Stimulated activated CD4-positive, alpha-beta T cell treated with anti-CD3 and anti-CD28 coated beads, Interleukin-4, amount 100 ng/mL, for 4 hours (primary cell): ENCODE results near the gene PLEKHG4.
A peak's percentile ranks its signal among the peaks of the same experiment; 100 is the strongest.

Source experiments
- DNase-seq, 2 experiments: peaks; one replicate each; pipeline ENCODE4 v3.0.0-alpha.2; 2020

The PLEKHG4 gene

GRCh38 chr16:67279296-67280089, at the start of gene PLEKHG4:
PLEKHG4 (plus strand) TSS chr16:67279532; CDS start chr16:67280045, 513 bp downstream.
- DNase-seq: peak; percentile 78 to 81

GRCh38 chr16:67229906-67230808, 49.2 kb upstream of the PLEKHG4 start:
- no peak for DNase-seq

- DNase-seq: no peak
Observed at GRCh38 chr16:67230809-67231660, 48.3 kb upstream of the PLEKHG4 start.

- no peak for DNase-seq
Observed at GRCh38 chr16:67233596-67233995, 45.7 kb upstream of the PLEKHG4 start.

- no peak for DNase-seq
Observed at GRCh38 chr16:67234180-67234597, 45.1 kb upstream of the PLEKHG4 start.

GRCh38 chr16:67235816-67236562, 43.3 kb upstream of the PLEKHG4 start:
- peak in 1 of 2 experiments; percentile 40 for DNase-seq

- peak; percentile 51 to 66 for DNase-seq
Observed at GRCh38 chr16:67236563-67237395, 42.6 kb upstream of the PLEKHG4 start.

- DNase-seq: no peak
Observed at GRCh38 chr16:67237396-67238277, 41.7 kb upstream of the PLEKHG4 start.

GRCh38 chr16:67238278-67238575, 41.1 kb upstream of the PLEKHG4 start:
- DNase-seq: no peak

- DNase-seq: no peak
Observed at GRCh38 chr16:67238806-67239470, 40.4 kb upstream of the PLEKHG4 start.

- no peak for DNase-seq
Observed at GRCh38 chr16:67240506-67240905, 38.8 kb upstream of the PLEKHG4 start.

- no peak for DNase-seq
Observed at GRCh38 chr16:67241008-67241900, 38.1 kb upstream of the PLEKHG4 start.

- no peak for DNase-seq
Observed at GRCh38 chr16:67242138-67242730, 37.1 kb upstream of the PLEKHG4 start.

- no peak for DNase-seq
Observed at GRCh38 chr16:67243481-67243880, 35.9 kb upstream of the PLEKHG4 start.

- DNase-seq: peak; percentile 63 to 82
Observed at GRCh38 chr16:67244387-67245185, 34.7 kb upstream of the PLEKHG4 start.

- no peak for DNase-seq
Observed at GRCh38 chr16:67245186-67245585, 34.1 kb upstream of the PLEKHG4 start.

- no peak for DNase-seq
Observed at GRCh38 chr16:67245674-67246080, 33.7 kb upstream of the PLEKHG4 start.
